Muscle of leg (tissue), 16 donors: ENCODE measurements around the gene MAMLD1. TPM values are rescaled to one million over a fixed set of nuclear protein-coding genes. Genes with fewer than 3 reads are reported as not detected.
A peak's percentile ranks its signal among the peaks of the same experiment; 100 is the strongest.

Source experiments
- DNase-seq: peaks from one replicate; pipeline ENCODE4 v3.0.0; 2013
- H3K27ac ChIP-seq: one replicate; pipeline ENCODE4 v1.5.1; 2013; ENCODE audit warnings: mild to moderate bottlenecking, low read length, control low read depth
- H3K27me3 ChIP-seq: one replicate; pipeline ENCODE4 v1.6.1; 2013; ENCODE audit warnings: low read length; ENCODE audit not compliant: control insufficient read depth, insufficient read depth
- H3K36me3 ChIP-seq: one replicate; pipeline ENCODE4 v1.6.1; 2013; ENCODE audit warnings: low read length; ENCODE audit not compliant: control insufficient read depth, insufficient read depth
- H3K4me1 ChIP-seq: one replicate; pipeline ENCODE4 v1.6.1; 2013; ENCODE audit warnings: low read length; ENCODE audit not compliant: control insufficient read depth, insufficient read depth
- H3K4me3 ChIP-seq: one replicate; pipeline ENCODE4 v1.5.1; 2013; ENCODE audit warnings: low read length, control low read depth
- H3K9me3 ChIP-seq: replicated peaks from 2 replicates; pipeline ENCODE4 v1.6.1; 2013; ENCODE audit warnings: low read depth, low read length; ENCODE audit not compliant: control insufficient read depth
- WGBS: methylation state at CpG from one replicate; pipeline ENCODE4 v1.1.5; 2013; ENCODE audit warnings: missing lambda C conversion rate; ENCODE audit not compliant: insufficient coverage; 5-methylcytosine and 5-hydroxymethylcytosine counted together
- long read RNA-seq, 11 donors: transcript quantifications; one replicate each; lab custom pipeline, GENCODE V29; 2026
- polyA plus RNA-seq, 8 donors: library from polyadenylated mRNA; unstranded; fragments of 120-200 nt; gene quantifications; one replicate each; pipeline versions ENCODE4 v1.2.1 to v1.2.3, GENCODE V29; 2013; ENCODE audit warnings: inconsistent platforms in 1 of 8, low replicate concordance in 1 of 8; ENCODE audit not compliant: insufficient read length in 8 of 8, insufficient read depth in 1 of 8
- total RNA-seq: library from RNA; stranded (reverse); fragments of 120-200 nt; gene quantifications from one replicate; pipeline ENCODE4 v1.2.4, GENCODE V29; 2013

The MAMLD1 gene, protein sequence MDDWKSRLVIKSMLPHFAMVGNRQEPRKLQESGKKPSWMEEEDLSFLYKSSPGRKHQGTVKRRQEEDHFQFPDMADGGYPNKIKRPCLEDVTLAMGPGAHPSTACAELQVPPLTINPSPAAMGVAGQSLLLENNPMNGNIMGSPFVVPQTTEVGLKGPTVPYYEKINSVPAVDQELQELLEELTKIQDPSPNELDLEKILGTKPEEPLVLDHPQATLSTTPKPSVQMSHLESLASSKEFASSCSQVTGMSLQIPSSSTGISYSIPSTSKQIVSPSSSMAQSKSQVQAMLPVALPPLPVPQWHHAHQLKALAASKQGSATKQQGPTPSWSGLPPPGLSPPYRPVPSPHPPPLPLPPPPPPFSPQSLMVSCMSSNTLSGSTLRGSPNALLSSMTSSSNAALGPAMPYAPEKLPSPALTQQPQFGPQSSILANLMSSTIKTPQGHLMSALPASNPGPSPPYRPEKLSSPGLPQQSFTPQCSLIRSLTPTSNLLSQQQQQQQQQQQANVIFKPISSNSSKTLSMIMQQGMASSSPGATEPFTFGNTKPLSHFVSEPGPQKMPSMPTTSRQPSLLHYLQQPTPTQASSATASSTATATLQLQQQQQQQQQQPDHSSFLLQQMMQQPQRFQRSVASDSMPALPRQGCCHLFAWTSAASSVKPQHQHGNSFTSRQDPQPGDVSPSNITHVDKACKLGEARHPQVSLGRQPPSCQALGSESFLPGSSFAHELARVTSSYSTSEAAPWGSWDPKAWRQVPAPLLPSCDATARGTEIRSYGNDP
- 4.4 TPM for total RNA-seq
- 10 to 100 TPM; 11.9 to 21.0 (median 15.8) TPM for polyA plus RNA-seq
- long read RNA-seq, donor 1 = 0 reads
- long read RNA-seq, donor 2 = 0 reads
- long read RNA-seq, donor 3, partial matches to known transcripts = 8 of 9 reads
- long read RNA-seq, donor 3, other reads (novel, unspliced or antisense) = 0 of 9 reads
- long read RNA-seq, donor 4, partial matches to known transcripts = 0 of 1 reads
- long read RNA-seq, donor 4, other reads (novel, unspliced or antisense) = 0 of 1 reads
- long read RNA-seq, donor 5, full-length matches to known transcripts = 1 of 1 reads
- long read RNA-seq, donor 5, partial matches to known transcripts = 0 of 1 reads
- long read RNA-seq, donor 5, other reads (novel, unspliced or antisense) = 0 of 1 reads
- long read RNA-seq, donor 6, full-length matches to known transcripts = 4 of 4 reads
- long read RNA-seq, donor 6, partial matches to known transcripts = 0 of 4 reads
- long read RNA-seq, donor 6, other reads (novel, unspliced or antisense) = 0 of 4 reads
- long read RNA-seq, donor 7, partial matches to known transcripts = 0 of 1 reads
- long read RNA-seq, donor 7, other reads (novel, unspliced or antisense) = 0 of 1 reads
- long read RNA-seq, donor 8 = 0 reads
- long read RNA-seq, donor 9 = 0 reads
- long read RNA-seq, donor 10, partial matches to known transcripts = 8 of 9 reads
- long read RNA-seq, donor 10, other reads (novel, unspliced or antisense) = 0 of 9 reads
- long read RNA-seq, donor 11, partial matches to known transcripts = 0 of 1 reads
- long read RNA-seq, donor 11, other reads (novel, unspliced or antisense) = 0 of 1 reads

DNA sequence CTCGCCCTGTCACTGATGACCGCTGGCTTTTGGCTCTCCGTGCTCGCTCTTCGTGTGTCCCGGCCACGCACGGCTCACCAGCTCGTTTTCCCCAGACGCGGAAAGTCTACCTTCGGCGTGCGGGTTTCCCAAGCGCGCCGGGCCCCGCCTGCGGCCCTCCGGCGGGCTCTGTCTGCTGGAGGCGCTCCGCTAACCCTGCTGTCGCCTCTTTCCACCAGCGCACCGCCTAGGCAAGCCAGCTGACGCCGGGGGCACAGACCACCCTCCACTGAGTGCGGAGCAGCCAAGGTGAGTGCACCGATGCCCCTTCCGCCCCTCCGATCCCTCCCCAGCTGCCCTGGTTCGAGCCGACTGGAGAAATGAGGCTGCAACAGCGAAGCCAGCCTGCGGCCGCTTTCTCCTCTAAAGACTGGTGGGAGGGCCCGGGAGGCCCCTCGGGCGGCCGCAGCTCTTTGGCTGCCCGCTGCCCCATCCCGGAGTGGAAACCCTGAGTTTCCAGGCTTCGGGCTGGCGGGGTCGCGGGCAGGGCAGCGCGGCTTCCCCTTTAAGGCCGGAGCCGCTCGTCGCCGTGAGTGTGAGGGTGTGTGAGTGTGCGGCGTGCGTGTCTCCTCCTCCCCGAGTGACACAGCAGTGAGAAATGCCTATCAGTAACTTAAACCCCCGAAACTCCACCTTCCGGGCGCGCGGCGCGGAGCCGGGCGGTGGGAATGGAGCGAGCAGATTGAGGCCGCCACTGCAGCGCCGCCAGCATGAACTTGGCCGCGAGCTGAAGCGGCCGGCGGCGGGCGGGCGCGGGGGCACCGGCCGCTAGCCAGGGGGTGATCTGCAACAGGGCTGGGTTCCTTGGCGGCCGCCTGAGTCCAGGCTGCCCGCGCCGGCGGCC lies at the start of gene MAMLD1:
TSS of gene MAMLD1 (plus strand) at position 719 of the 883 bp plus-strand sequence. CDS start 82,200 bp downstream, outside the sequence.
- Histone ChIP-seq H3K27me3 (peaks cover 36% of the 10 kb centered on the region), H3K27ac (peak within 1 kb of the TSS; percentile 87), H3K9me3 (no peaks in the 10 kb centered on the region), H3K36me3 (no peaks in the 10 kb centered on the region), H3K4me3 (peak within 1 kb of the TSS; percentile 64), H3K4me1 (peaks cover 18% of the 10 kb centered on the region)
- DNase-seq = peak; percentile 91
- 27% methylated on average over 75 of the region's 88 CpGs for WGBS

DNA sequence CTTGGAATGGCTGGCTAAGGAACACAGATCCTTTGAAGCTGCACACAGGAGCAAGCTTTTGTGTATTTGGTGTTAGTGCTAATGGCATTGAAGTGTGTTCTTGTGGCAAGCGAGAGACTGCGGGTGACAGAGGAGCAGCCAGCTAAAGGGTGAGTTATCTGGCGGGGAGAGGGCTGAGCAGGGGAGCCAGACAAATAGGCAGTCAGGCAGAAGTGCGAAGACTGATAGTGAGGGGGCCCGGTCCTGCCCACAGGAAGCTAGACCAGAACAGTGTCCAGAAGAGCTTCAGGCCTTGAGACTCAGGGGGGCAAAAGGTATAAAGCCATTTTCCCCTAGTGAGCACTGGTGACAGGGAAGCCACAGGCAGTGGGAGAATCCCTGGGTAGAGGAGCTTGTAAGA lies 49.6 kb upstream of the MAMLD1 start:
- peaks cover 5% of the 10 kb centered on the region for H3K4me1 ChIP-seq
- no peaks in the 10 kb centered on the region for H3K36me3 ChIP-seq
- no peak for DNase-seq
- no peak overlapping the region for H3K27ac ChIP-seq
- peaks cover 27% of the 10 kb centered on the region for H3K27me3 ChIP-seq
- H3K9me3 ChIP-seq = no peaks in the 10 kb centered on the region
- H3K4me3 ChIP-seq = no peak overlapping the region
- WGBS = 64% methylated on average over 5 of the region's 5 CpGs

DNA sequence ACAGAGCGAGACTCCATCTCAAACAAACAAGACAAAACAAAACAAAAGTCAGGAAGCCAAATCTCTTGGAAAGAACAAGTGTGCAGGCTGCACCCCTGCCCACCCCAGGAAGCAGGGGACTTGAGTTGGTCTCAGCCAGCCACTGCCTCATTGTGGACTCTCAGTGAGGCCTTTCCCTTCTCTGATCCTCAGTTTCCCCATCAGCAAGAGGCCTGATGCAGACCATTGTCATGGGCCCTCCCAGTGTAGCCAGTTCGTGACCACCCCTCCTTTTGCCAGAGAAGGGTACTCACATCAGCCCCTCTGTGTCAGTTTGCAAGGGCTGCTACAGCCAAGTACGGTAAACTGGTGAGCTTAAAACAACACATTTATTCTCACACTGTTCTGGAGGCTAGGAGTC lies 48.9 kb upstream of the MAMLD1 start:
- no peaks in the 10 kb centered on the region for H3K36me3 ChIP-seq
- peaks cover 25% of the 10 kb centered on the region for H3K27me3 ChIP-seq
- no peak overlapping the region for H3K27ac ChIP-seq
- DNase-seq = no peak
- peaks cover 5% of the 10 kb centered on the region for H3K4me1 ChIP-seq
- whole genome bisulfite sequencing = 97% methylated on average over 2 of the region's 3 CpGs
- H3K4me3 ChIP-seq = no peak overlapping the region
- no peaks in the 10 kb centered on the region for H3K9me3 ChIP-seq

DNA sequence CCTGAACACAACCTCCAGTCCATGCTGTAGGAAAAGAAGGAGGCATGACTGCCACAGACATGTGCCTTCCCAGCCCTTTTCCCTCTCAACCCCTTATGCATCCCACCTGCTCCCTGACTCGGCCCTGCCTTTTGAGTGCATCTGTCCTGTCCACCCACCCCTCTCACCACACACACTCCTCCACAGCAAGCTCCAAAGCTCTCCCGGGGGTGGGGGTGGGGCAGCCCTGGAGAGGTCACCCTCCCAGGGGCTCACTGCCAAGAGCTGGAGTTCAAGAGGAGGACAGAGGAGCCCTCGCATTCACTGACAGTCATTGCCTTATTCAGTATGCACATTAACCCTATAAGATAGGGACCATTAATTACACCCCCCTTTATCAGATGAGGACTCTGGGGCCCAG lies 46.6 kb upstream of the MAMLD1 start:
- Histone ChIP-seq H3K4me1 (peaks cover 5% of the 10 kb centered on the region), H3K36me3 (no peaks in the 10 kb centered on the region), H3K27me3 (peaks cover 22% of the 10 kb centered on the region), H3K4me3 (no peak overlapping the region), H3K9me3 (no peaks in the 10 kb centered on the region), H3K27ac (no peak overlapping the region)
- WGBS = no CpG with 5 or more reads among the region's 3 CpGs
- DNase-seq = peak; percentile 21

DNA sequence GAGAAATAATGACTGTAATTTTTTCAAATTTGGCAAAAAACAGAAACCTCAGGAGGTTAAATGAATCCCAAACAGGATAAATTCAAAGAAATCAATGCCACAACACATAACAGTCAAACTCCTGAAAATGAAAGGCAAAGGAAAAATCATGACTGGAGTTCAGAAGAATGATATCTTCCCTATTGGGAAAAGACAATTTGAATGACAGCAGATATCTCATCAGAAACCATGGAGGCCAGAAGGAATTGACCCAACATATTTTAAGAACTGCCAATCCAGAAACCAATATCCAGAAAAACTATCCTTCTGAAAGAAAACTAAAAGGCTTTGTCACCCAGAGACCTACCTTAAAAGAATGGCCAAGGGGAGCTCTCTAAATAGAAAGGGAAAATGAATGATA lies 40.1 kb upstream of the MAMLD1 start:
- peaks cover 6% of the 10 kb centered on the region for H3K4me1 ChIP-seq
- H3K27me3 ChIP-seq = peaks cover 12% of the 10 kb centered on the region
- no peaks in the 10 kb centered on the region for H3K9me3 ChIP-seq
- no peak overlapping the region for H3K4me3 ChIP-seq
- H3K36me3 ChIP-seq = no peaks in the 10 kb centered on the region
- no peak for DNase-seq
- no peak overlapping the region for H3K27ac ChIP-seq

GRCh38 chrX:150324035-150324728 lies 38.9 kb upstream of the MAMLD1 start:
- Histone ChIP-seq H3K27ac (no peak overlapping the region), H3K4me1 (peaks cover 8% of the 10 kb centered on the region), H3K27me3 (peaks cover 13% of the 10 kb centered on the region), H3K9me3 (no peaks in the 10 kb centered on the region), H3K4me3 (no peak overlapping the region), H3K36me3 (no peaks in the 10 kb centered on the region)
- no peak for DNase-seq
- 61% methylated on average over 2 of the region's 4 CpGs for WGBS

- H3K27me3 ChIP-seq = peaks cover 13% of the 10 kb centered on the region
- DNase-seq = no peak
- WGBS = 60% methylated on average over 1 of the region's 2 CpGs
- no peaks in the 10 kb centered on the region for H3K9me3 ChIP-seq
- no peak overlapping the region for H3K4me3 ChIP-seq
- peaks cover 10% of the 10 kb centered on the region for H3K4me1 ChIP-seq
- H3K36me3 ChIP-seq = no peaks in the 10 kb centered on the region
- no peak overlapping the region for H3K27ac ChIP-seq
These were observed 38.2 kb upstream of the MAMLD1 start for GRCh38 chrX:150324919-150325318.

DNA sequence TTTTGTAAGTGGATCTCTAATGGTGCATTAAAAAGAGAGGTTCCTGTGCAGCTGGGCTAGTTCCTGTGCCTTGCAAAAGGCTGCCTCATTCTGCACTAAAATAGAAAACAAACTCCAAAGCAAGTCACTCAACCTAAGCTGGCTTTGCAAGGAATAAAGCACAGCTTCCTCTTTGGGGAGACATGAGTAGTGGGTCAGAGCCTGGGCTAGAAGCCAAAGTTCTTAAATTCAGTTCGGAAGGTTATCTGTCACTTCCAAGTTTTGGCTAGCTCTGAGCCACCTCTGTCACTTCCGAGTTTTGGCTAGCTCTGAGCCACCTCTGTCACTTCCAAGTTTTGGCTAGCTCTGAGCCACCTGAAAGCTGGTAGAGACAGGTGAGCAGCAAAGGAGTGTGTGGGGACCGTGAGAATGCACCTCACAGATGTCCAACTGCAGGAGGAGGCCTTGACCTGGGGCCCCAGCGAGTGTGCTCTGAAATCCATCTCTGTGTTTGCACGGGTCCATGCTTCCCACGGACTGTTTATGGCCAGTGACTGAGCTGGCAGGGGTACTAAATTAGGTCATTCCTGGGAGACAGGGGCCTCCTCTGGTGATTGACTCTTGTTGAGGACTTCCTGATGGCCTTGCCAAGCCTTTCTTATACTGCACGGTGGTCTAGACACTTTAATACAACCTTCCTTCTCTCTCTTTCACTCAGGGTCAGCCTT lies 36.4 kb upstream of the MAMLD1 start:
- Histone ChIP-seq H3K27ac (no peak overlapping the region), H3K36me3 (no peaks in the 10 kb centered on the region)
- WGBS = 33% methylated on average over 4 of the region's 7 CpGs

More for the DNA sequence above, 36.4 kb upstream of the MAMLD1 start:
- Histone ChIP-seq H3K27me3 (peaks cover 16% of the 10 kb centered on the region), H3K4me1 (peaks cover 10% of the 10 kb centered on the region), H3K4me3 (no peak overlapping the region), H3K9me3 (no peaks in the 10 kb centered on the region)
- no peak for DNase-seq
